Subcutaneous abdominal adipose tissue (tissue), 5 donors: Measurements from ENCODE around the gene TMEM97.

ENCODE experiments used
- H3K27ac ChIP-seq: one replicate; pipeline ENCODE4 v1.7.0; 2013; ENCODE audit warnings: low read depth, mild to moderate bottlenecking, inconsistent platforms, low read length, moderate library complexity
- H3K27me3 ChIP-seq, 5 donors: one replicate each; pipeline ENCODE4 v1.7.0; 2013; ENCODE audit warnings: low read length in 5 of 5, inconsistent platforms in 1 of 5; ENCODE audit not compliant: control insufficient read depth in 5 of 5, insufficient read depth in 4 of 5
- H3K36me3 ChIP-seq, 5 donors: one replicate each; pipeline ENCODE4 v1.7.0; 2013; ENCODE audit warnings: low read length in 5 of 5; ENCODE audit not compliant: control insufficient read depth in 5 of 5, insufficient read depth in 5 of 5
- H3K4me1 ChIP-seq, 5 donors: one replicate each; pipeline ENCODE4 v1.7.0; 2013; ENCODE audit warnings: low read length in 5 of 5, mild to moderate bottlenecking in 3 of 5, moderate library complexity in 1 of 5; ENCODE audit not compliant: control insufficient read depth in 5 of 5, insufficient read depth in 5 of 5
- H3K4me3 ChIP-seq, 5 donors: one replicate each; pipeline ENCODE4 v1.7.0; 2013; ENCODE audit warnings: low read length in 5 of 5, low read depth in 1 of 5
- H3K9ac ChIP-seq, 5 donors: one replicate each; pipeline ENCODE4 v1.7.0; 2013; ENCODE audit warnings: low read length in 5 of 5, mild to moderate bottlenecking in 4 of 5, moderate library complexity in 3 of 5
- H3K9me3 ChIP-seq, 5 donors: one replicate each; pipeline ENCODE4 v1.7.0; 2013; ENCODE audit warnings: low read length in 5 of 5; ENCODE audit not compliant: control insufficient read depth in 5 of 5
- donor health status: healthy.
- donor health status: healthy.
- donor health status: healthy.
- donor health status: healthy.
- donor health status: healthy.

Gene TMEM97

DNA sequence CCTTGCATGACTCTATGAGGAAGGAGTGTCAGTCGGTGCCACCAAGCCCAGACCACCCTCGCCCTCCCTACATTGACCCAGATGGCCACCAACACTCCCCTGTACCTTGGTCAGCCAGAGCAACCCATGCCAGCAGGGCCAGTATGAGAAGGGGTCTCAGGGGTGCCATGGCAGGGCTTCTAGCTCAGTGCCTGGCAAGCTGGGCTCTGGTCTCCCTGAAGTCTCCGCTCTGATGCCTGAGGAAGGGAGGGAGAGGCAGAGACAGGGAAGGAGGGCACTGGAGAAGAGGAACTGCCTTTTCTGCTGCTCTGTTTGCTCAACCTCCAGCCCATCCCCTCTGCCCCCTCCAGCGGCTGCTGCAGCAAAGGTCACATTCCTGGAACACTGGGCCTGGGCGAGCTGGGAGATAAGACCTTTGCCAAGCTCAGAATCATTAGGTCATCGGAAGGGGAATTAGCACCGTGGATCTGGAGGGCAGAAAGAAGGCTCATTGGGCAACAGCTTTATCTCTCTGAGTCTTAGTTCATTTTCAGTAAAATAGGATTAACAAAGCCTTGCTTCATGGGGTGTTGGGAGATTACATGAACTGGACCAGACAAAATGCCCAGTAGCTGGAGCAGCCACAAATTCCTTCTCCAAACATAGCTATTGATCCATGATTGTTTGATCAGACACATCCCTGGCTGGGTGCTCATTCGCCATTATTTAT is 51.2 kb downstream of the TMEM97 start, which contains the start of gene VTN:
Gene VTN, minus strand, starts transcription at position 273 of the 709 bp plus-strand sequence. Its CDS starts 104 bp downstream, at position 169.
- H3K27ac ChIP-seq, result no peak within 1 kb of the TSS
- peaks cover 3 to 26% (median 19%) of the 10 kb centered on the region in 5 donors for H3K4me1 ChIP-seq
- H3K9me3 ChIP-seq, result no peaks in the 10 kb centered on the region
- H3K4me3 ChIP-seq, result peak within 1 kb of the TSS in 4 of 5 donors; percentile 27 to 72 (median 68)
- peaks cover 0 to 14% (median 0%) of the 10 kb centered on the region in 5 donors for H3K27me3 ChIP-seq
- peak within 1 kb of the TSS in 1 of 5 donors; percentile 2 for H3K9ac ChIP-seq
- peaks cover 0 to 18% (median 2%) of the 10 kb centered on the region in 5 donors for H3K36me3 ChIP-seq

DNA sequence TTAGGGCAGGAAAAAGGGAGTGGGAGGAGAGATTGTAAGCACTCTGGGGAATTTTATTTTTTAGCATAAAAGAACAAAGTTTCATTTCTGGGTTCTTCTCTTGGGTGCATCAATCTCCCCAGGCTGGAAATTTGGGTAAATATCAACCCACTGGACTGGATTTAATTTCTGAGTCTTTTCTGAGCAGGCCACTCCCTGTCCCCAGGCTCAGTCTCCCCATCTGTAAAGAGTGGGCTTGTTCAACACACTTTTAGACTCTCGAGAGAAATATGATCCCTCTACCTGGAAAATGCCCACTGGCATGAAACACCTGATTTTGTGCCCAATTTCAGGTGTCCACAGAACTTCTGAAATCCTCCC is 51.7 kb downstream of the TMEM97 start:
- H3K9ac ChIP-seq, result no peak overlapping the region
- H3K27ac ChIP-seq, result no peak overlapping the region
- H3K4me1 ChIP-seq, result peaks cover 3 to 26% (median 19%) of the 10 kb centered on the region in 5 donors
- H3K27me3 ChIP-seq, result peaks cover 0 to 14% (median 0%) of the 10 kb centered on the region in 5 donors
- peaks cover 0 to 14% (median 0%) of the 10 kb centered on the region in 5 donors for H3K36me3 ChIP-seq
- no peak overlapping the region for H3K4me3 ChIP-seq
- H3K9me3 ChIP-seq, result no peaks in the 10 kb centered on the region

DNA sequence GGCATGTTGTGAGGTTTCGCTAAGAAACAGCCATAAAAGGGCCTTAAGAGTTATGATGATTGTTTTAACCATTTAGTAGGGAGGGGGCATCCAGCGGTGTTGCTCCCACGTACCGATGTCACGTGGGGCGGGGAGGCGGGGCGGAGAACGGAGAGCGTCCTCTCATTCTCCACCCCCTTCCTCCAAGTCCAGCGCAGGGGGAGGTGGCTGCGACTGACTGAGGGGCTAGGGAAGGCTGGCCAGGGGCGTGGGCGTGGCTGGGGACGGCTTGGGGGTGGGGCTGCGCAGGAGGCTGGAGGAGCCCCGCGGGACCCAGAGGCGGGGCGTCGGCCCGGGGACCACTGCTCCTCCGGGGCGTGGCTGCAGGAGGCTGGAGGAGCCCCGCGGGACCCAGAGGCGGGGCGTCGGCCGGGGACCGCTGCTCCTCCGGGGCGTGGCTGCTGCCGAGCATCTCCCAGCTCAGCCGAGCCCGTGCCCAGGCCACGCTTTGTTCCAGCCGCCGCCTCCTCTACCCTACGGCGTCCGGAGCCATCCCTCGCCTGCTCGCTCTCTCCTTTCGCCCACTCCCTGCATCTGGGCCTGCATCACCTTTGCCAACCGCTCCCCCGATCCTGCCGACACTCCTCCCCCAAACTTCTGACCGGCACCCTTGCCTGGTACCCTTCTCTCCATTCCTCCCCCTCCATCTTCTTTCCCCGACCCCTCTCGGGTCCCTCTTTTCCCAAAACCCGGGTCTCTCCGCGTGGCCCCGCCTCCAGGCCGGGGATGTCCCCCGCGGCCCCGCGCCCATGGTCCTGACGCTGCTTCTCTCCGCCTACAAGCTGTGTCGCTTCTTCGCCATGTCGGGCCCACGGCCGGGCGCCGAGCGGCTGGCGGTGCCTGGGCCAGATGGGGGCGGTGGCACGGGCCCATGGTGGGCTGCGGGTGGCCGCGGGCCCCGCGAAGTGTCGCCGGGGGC is 52.5 kb downstream of the TMEM97 start, which contains the start of gene SARM1:
Gene SARM1, plus strand, starts transcription at position 450 of the 958 bp plus-strand sequence. Its CDS starts 339 bp downstream, at position 789.
- Histone ChIP-seq H3K9ac (peak within 1 kb of the TSS in 4 of 5 donors; percentile 34 to 57 (median 53)), H3K4me3 (peak within 1 kb of the TSS; percentile 50 to 72 (median 67)), H3K4me1 (peaks cover 3 to 26% (median 19%) of the 10 kb centered on the region in 5 donors), H3K9me3 (no peaks in the 10 kb centered on the region), H3K36me3 (peaks cover 0 to 12% (median 0%) of the 10 kb centered on the region in 5 donors), H3K27me3 (peaks cover 0 to 14% (median 0%) of the 10 kb centered on the region in 5 donors), H3K27ac (no peak within 1 kb of the TSS)

DNA sequence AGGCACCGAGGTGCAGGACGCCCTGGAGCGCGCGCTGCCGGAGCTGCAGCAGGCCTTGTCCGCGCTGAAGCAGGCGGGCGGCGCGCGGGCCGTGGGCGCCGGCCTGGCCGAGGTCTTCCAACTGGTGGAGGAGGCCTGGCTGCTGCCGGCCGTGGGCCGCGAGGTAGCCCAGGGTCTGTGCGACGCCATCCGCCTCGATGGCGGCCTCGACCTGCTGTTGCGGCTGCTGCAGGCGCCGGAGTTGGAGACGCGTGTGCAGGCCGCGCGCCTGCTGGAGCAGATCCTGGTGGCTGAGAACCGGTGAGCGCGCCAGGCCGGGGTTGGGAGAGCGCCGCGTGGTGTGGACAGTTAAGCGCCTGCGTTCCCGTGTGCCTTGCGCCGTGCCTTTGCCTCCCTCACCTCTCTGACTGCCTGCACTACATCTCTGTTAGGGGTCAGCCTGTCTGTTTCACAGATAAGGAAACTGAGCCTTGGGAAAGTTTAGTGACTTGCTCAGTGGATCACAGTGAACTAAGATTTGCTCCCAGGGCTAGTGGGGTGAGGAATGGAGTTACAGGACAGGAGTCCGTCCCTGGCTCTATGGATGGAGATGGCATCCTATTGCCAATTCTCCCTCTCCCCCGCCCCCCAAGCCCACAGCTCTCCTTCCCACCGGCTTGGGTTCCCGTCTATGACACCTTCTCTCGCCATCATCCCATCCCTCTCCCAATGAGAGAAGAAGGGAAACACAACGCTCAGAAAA is 53.4 kb downstream of the TMEM97 start:
- Histone ChIP-seq H3K4me1 (peaks cover 3 to 26% (median 19%) of the 10 kb centered on the region in 5 donors), H3K9me3 (no peaks in the 10 kb centered on the region), H3K27me3 (peaks cover 0 to 14% (median 0%) of the 10 kb centered on the region in 5 donors), H3K9ac (peak overlapping the region in 2 of 5 donors; percentile 34 to 50), H3K36me3 (peaks cover 0 to 4% (median 0%) of the 10 kb centered on the region in 5 donors), H3K27ac (no peak overlapping the region), H3K4me3 (peak overlapping the region in 4 of 5 donors; percentile 65 to 72 (median 68))

DNA sequence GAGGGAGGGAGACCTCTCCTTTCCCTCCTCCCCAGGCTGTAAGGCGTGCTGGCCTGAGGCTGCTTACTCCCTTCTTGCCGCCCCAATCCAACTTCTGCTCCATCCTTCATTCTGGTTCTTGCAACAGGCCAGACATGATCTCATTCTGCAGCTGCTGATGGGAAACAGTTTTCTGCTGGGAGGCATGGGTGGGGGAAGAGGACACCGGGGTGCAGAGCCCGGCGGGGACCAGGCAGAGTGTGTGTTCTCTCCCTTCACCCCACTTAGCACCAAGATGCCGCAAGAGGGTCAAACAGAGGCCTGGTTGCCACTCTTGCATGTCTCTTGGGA is 53.9 kb downstream of the TMEM97 start:
- H3K9me3 ChIP-seq, result no peaks in the 10 kb centered on the region
- peaks cover 0 to 2% (median 0%) of the 10 kb centered on the region in 5 donors for H3K36me3 ChIP-seq
- H3K4me3 ChIP-seq, result peak overlapping the region in 1 of 5 donors; percentile 67
- H3K27ac ChIP-seq, result no peak overlapping the region
- peaks cover 3 to 26% (median 19%) of the 10 kb centered on the region in 5 donors for H3K4me1 ChIP-seq
- H3K9ac ChIP-seq, result peak overlapping the region in 1 of 5 donors; percentile 50
- peaks cover 0 to 14% (median 0%) of the 10 kb centered on the region in 5 donors for H3K27me3 ChIP-seq
